HEK293 (cell line): ENCODE measurements around the gene BHMT2.

Experiments
- CTCF ChIA-PET: fragments of 350-600 bp; formaldehyde crosslinking; extraction: SDS; loops from one replicate; lab custom pipeline; 2021; ENCODE audit warnings: antibody characterized with exemption; lab: Yijun Ruan, JAX
- POLR2A ChIA-PET: fragments of 300-600 bp; formaldehyde crosslinking; extraction: SDS; loops from one replicate; lab custom pipeline; 2020; ENCODE audit warnings: antibody characterized with exemption, inconsistent platforms; lab: Yijun Ruan, JAX
- H3K27ac ChIP-seq: fragments of 200-500 bp; sonication (Bioruptor generic); 2 replicates; pipeline ENCODE4 v1.5.1; 2014; ENCODE audit warnings: low read depth, low read length, control low read depth, inconsistent platforms; ENCODE audit errors: extremely low read depth
- H3K36me3 ChIP-seq, 2 experiments: fragments of 200-500 bp in 1 of 2; sonication (Bioruptor generic) in 1 of 2; 1 replicate in 1 of 2; 2 replicates in 1 of 2; pipeline ENCODE4 v1.5.1; 2014 to 2017; ENCODE audit warnings: inconsistent platforms in 2 of 2, low read length in 2 of 2; ENCODE audit not compliant: control insufficient read depth in 2 of 2, insufficient read depth in 1 of 2
- H3K4me1 ChIP-seq: fragments of 200-500 bp; sonication (Bioruptor generic); 2 replicates; pipeline ENCODE4 v1.5.1; 2014; ENCODE audit warnings: mild to moderate bottlenecking, low read length, inconsistent platforms; ENCODE audit not compliant: control insufficient read depth, insufficient read depth
- H3K4me3 ChIP-seq: 2 replicates; pipeline ENCODE4 v1.5.1; 2011; ENCODE audit warnings: low read depth, mild to moderate bottlenecking, control low read depth, low read length, moderate library complexity
- H3K9me3 ChIP-seq: fragments of 200-500 bp; sonication (Bioruptor generic); 2 replicates; pipeline ENCODE4 v1.5.1; 2014; ENCODE audit warnings: low read depth, low read length, inconsistent platforms; ENCODE audit not compliant: control insufficient read depth, insufficient read depth
- BCL11B ChIP-seq: fragments of 450-650 bp; formaldehyde crosslinking; IDR thresholded peaks from 2 replicates; pipeline ENCODE4 v1.5.1; 2016; ENCODE audit warnings: low read depth, missing biosample characterization, missing genetic modification characterization
- GLIS1 ChIP-seq: fragments of 450-650 bp; formaldehyde crosslinking; IDR thresholded peaks from 2 replicates; pipeline ENCODE4 v1.5.1; 2016; ENCODE audit warnings: missing biosample characterization, missing genetic modification characterization
- IKZF3 ChIP-seq: fragments of 450-650 bp; IDR thresholded peaks from 2 replicates; pipeline ENCODE4 v1.5.0; 2018; ENCODE audit warnings: missing biosample characterization, mild to moderate bottlenecking, missing genetic modification characterization, moderate library complexity
- MZF1 ChIP-seq: fragments of 450-650 bp; formaldehyde crosslinking; IDR thresholded peaks from 2 replicates; pipeline ENCODE4 v1.5.1; 2017; ENCODE audit warnings: missing biosample characterization, missing genetic modification characterization, borderline replicate concordance
- SP7 ChIP-seq: fragments of 450-650 bp; formaldehyde crosslinking; IDR thresholded peaks from 2 replicates; pipeline ENCODE4 v1.5.1; 2016; ENCODE audit warnings: missing biosample characterization, missing genetic modification characterization
- ZBTB44 ChIP-seq: fragments of 450-650 bp; IDR thresholded peaks from 2 replicates; pipeline ENCODE4 v1.5.1; 2018; ENCODE audit warnings: missing biosample characterization, mild to moderate bottlenecking, missing genetic modification characterization
- ZFP37 ChIP-seq: fragments of 450-650 bp; formaldehyde crosslinking; IDR thresholded peaks from 2 replicates; pipeline ENCODE4 v1.5.1; 2016; ENCODE audit warnings: missing biosample characterization, missing genetic modification characterization
- ZNF202 ChIP-seq: fragments of 450-650 bp; formaldehyde crosslinking; IDR thresholded peaks from 2 replicates; pipeline ENCODE4 v1.5.1; 2016; ENCODE audit warnings: missing biosample characterization, missing genetic modification characterization, borderline replicate concordance
- ZNF221 ChIP-seq: fragments of 450-650 bp; formaldehyde crosslinking; IDR thresholded peaks from 2 replicates; pipeline ENCODE4 v1.5.1; 2017; ENCODE audit warnings: missing biosample characterization, missing genetic modification characterization, borderline replicate concordance
- ZNF366 ChIP-seq: fragments of 450-650 bp; formaldehyde crosslinking; conservative IDR thresholded peaks from 2 replicates; pipeline ENCODE4 v1.5.1; 2016; ENCODE audit warnings: missing biosample characterization, missing genetic modification characterization
- ZNF561 ChIP-seq: fragments of 450-650 bp; IDR thresholded peaks from 2 replicates; pipeline ENCODE4 v1.5.1; 2018; ENCODE audit warnings: missing biosample characterization, missing genetic modification characterization, borderline replicate concordance
- ZNF621 ChIP-seq: fragments of 450-650 bp; formaldehyde crosslinking; IDR thresholded peaks from 2 replicates; pipeline ENCODE4 v1.5.1; 2017; ENCODE audit warnings: missing biosample characterization, missing genetic modification characterization
- ZNF654 ChIP-seq: fragments of 450-650 bp; formaldehyde crosslinking; IDR thresholded peaks from 2 replicates; pipeline ENCODE4 v1.5.1; 2016; ENCODE audit warnings: low read depth, missing biosample characterization, missing genetic modification characterization
- ZNF660 ChIP-seq: fragments of 450-650 bp; IDR thresholded peaks from 2 replicates; pipeline ENCODE4 v1.5.1; 2018; ENCODE audit warnings: missing biosample characterization, mild to moderate bottlenecking, missing genetic modification characterization
- ZNF664 ChIP-seq: fragments of 450-650 bp; formaldehyde crosslinking; IDR thresholded peaks from 2 replicates; pipeline ENCODE4 v1.5.1; 2016; ENCODE audit warnings: missing biosample characterization, missing genetic modification characterization
- ZNF776 ChIP-seq: fragments of 450-650 bp; formaldehyde crosslinking; IDR thresholded peaks from 2 replicates; pipeline ENCODE4 v1.5.0; 2017; ENCODE audit warnings: missing biosample characterization, missing genetic modification characterization, borderline replicate concordance
- TF ChIP-seq, protein P1 (sequence below): fragments of 450-650 bp; formaldehyde crosslinking; IDR thresholded peaks from 2 replicates; pipeline ENCODE4 v1.5.1; 2016; ENCODE audit warnings: missing biosample characterization, missing genetic modification characterization
- TF ChIP-seq, protein P2 (sequence below): fragments of 450-650 bp; formaldehyde crosslinking; IDR thresholded peaks from 2 replicates; pipeline ENCODE4 v1.5.1; 2016; ENCODE audit warnings: missing biosample characterization, missing genetic modification characterization
- TF ChIP-seq, protein P3 (sequence below): fragments of 450-650 bp; formaldehyde crosslinking; IDR thresholded peaks from 2 replicates; pipeline ENCODE4 v1.5.1; 2016; ENCODE audit warnings: missing biosample characterization, missing genetic modification characterization, low read depth
- TF ChIP-seq, protein P4 (sequence below): fragments of 450-650 bp; formaldehyde crosslinking; IDR thresholded peaks from 2 replicates; pipeline ENCODE4 v1.5.1; 2016; ENCODE audit warnings: missing biosample characterization, missing genetic modification characterization

BHMT2 gene

DNA sequence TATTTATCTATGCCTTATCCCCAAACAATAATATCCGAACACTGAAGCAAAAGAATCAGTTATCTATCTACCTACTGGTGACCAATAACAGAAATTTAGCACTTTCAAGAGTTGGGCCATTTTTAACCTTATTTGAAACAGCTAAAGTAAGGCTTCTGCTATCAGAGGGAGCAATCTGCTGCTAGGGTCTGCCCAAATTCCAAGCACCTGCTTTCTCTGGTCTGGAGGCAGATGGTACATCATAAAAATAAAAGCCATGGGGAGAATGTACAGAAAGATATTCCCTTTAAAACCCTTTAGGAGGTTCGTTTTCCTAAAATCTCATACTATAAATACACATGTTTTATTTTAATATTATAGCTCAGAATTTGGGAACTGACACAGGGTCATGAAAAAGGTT is 46.8 kb upstream of the BHMT2 start (continued):
- TF ChIP-seq, protein P1, sequence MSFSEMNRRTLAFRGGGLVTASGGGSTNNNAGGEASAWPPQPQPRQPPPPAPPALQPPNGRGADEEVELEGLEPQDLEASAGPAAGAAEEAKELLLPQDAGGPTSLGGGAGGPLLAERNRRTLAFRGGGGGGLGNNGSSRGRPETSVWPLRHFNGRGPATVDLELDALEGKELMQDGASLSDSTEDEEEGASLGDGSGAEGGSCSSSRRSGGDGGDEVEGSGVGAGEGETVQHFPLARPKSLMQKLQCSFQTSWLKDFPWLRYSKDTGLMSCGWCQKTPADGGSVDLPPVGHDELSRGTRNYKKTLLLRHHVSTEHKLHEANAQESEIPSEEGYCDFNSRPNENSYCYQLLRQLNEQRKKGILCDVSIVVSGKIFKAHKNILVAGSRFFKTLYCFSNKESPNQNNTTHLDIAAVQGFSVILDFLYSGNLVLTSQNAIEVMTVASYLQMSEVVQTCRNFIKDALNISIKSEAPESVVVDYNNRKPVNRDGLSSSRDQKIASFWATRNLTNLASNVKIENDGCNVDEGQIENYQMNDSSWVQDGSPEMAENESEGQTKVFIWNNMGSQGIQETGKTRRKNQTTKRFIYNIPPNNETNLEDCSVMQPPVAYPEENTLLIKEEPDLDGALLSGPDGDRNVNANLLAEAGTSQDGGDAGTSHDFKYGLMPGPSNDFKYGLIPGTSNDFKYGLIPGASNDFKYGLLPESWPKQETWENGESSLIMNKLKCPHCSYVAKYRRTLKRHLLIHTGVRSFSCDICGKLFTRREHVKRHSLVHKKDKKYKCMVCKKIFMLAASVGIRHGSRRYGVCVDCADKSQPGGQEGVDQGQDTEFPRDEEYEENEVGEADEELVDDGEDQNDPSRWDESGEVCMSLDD (tag by site-specific recombination): no peak
- TF ChIP-seq ZNF664 (tag by site-specific recombination): no peak
- no peak for TF ChIP-seq ZNF221 (tag by site-specific recombination)

GRCh38 chr5:79023348-79023747 is 46.2 kb upstream of the BHMT2 start:
- Histone ChIP-seq H3K36me3 (no peaks in the 10 kb centered on the region), H3K4me1 (peaks cover 5% of the 10 kb centered on the region), H3K9me3 (no peaks in the 10 kb centered on the region), H3K27ac (no peak overlapping the region), H3K4me3 (no peak overlapping the region)
- TF ChIP-seq ZNF561 (tag by site-specific recombination) (no peak), GLIS1 (peak; percentile 11; the same call in 1 of the 2 replicates), ZBTB44 (tag by site-specific recombination) (0 out of 2 replicates have a peak, but pooled peaks have one; percentile 52)
- CTCF ChIA-PET: interaction anchor here (0.6 to 9.6 kb wide), 19 partner anchors 12 to 1066 kb away, joined by 3 to 303 read pairs (median 4); no protein-coding TSS in a partner anchor
- POLR2A ChIA-PET: no interaction called here

- no peaks in the 10 kb centered on the region for H3K9me3 ChIP-seq
- TF ChIP-seq, protein P2, sequence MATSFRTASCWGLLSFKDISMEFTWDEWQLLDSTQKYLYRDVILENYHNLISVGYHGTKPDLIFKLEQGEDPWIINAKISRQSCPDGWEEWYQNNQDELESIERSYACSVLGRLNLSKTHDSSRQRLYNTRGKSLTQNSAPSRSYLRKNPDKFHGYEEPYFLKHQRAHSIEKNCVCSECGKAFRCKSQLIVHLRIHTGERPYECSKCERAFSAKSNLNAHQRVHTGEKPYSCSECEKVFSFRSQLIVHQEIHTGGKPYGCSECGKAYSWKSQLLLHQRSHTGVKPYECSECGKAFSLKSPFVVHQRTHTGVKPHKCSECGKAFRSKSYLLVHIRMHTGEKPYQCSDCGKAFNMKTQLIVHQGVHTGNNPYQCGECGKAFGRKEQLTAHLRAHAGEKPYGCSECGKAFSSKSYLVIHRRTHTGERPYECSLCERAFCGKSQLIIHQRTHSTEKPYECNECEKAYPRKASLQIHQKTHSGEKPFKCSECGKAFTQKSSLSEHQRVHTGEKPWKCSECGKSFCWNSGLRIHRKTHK: no peak
- TF ChIP-seq ZNF202 (tag by site-specific recombination) (no peak), ZNF621 (tag by site-specific recombination) (no peak), ZNF366 (no peak)
- TF ChIP-seq, protein P3, sequence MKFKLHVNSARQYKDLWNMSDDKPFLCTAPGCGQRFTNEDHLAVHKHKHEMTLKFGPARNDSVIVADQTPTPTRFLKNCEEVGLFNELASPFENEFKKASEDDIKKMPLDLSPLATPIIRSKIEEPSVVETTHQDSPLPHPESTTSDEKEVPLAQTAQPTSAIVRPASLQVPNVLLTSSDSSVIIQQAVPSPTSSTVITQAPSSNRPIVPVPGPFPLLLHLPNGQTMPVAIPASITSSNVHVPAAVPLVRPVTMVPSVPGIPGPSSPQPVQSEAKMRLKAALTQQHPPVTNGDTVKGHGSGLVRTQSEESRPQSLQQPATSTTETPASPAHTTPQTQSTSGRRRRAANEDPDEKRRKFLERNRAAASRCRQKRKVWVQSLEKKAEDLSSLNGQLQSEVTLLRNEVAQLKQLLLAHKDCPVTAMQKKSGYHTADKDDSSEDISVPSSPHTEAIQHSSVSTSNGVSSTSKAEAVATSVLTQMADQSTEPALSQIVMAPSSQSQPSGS (tag by site-specific recombination): no peak
- H3K4me3 ChIP-seq: no peak overlapping the region
- POLR2A ChIA-PET: no interaction called here
- H3K27ac ChIP-seq: no peak overlapping the region
- H3K4me1 ChIP-seq: peaks cover 5% of the 10 kb centered on the region
- H3K36me3 ChIP-seq: no peaks in the 10 kb centered on the region
- CTCF ChIA-PET: interaction anchor here (0.6 to 9.6 kb wide), 46 partner anchors 12 to 1065 kb away, joined by 3 to 303 read pairs (median 6); partner anchors contain the start of gene ARSB
Measured at GRCh38 chr5:79023947-79024346, 45.6 kb upstream of the BHMT2 start.

DNA sequence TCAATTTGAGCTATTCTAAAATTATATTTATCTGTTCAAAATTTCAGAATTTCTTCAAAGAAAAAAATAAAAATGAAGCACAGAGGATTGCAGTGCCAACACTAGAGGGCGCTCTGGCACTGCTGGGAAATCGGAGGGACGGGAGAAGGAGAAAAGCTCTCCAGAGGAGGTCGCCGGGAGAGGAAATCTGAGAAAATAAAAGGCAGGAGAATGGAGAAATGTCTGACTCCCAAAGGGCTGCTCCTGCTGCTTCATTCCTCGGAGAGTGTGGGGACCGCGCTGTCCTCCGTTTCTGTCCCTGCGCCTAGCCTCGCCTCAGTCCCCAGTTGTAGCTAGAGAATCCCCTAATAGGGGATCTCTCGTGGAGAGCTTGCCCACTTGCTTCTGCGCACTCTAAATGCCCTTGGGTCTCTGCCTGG is 44.5 kb upstream of the BHMT2 start:
- H3K36me3 ChIP-seq: no peaks in the 10 kb centered on the region
- peak overlapping the region; percentile 27 for H3K4me3 ChIP-seq
- ChIA-PET POLR2A (interaction anchor here (1.3 kb wide), 1 partner anchor 108 kb away, joined by 12 read pairs; no protein-coding TSS in a partner anchor), CTCF (interaction anchor here (0.6 to 9.6 kb wide), 102 partner anchors 9 to 1092 kb away, joined by 3 to 303 read pairs (median 4); partner anchors contain the start of genes ARSB, BHMT2 and DMGDH)
- H3K27ac ChIP-seq: no peak overlapping the region; the same call in 1 of the 2 replicates
- no peaks in the 10 kb centered on the region for H3K9me3 ChIP-seq
- peaks cover 5% of the 10 kb centered on the region for H3K4me1 ChIP-seq
- TF ChIP-seq IKZF3: peak; percentile 72
- peak; percentile 44 for TF ChIP-seq GLIS1
- TF ChIP-seq ZNF654 (tag by site-specific recombination): peak; percentile 95
- TF ChIP-seq, protein P4, sequence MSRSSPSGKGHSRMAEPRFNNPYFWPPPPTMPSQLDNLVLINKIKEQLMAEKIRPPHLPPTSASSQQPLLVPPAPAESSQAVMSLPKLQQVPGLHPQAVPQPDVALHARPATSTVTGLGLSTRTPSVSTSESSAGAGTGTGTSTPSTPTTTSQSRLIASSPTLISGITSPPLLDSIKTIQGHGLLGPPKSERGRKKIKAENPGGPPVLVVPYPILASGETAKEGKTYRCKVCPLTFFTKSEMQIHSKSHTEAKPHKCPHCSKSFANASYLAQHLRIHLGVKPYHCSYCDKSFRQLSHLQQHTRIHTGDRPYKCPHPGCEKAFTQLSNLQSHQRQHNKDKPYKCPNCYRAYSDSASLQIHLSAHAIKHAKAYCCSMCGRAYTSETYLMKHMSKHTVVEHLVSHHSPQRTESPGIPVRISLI (tag by site-specific recombination): peak; percentile 29; the same call in 1 of the 2 replicates
- peak; percentile 73 for TF ChIP-seq ZNF660 (tag by site-specific recombination)
- 0 out of 2 replicates have a peak, but pooled peaks have one; percentile 46 for TF ChIP-seq ZFP37
- TF ChIP-seq ZNF366: peak; percentile 47
- TF ChIP-seq MZF1: peak; percentile 93
- no peak for TF ChIP-seq BCL11B (tag by site-specific recombination)
- no peak for TF ChIP-seq SP7
- no peak for TF ChIP-seq ZNF776 (tag by site-specific recombination)
